ENCODE data around the gene ORMDL1.
"Not testable (repeated sequence)": the region's sequence is repeated elsewhere in the genome, so short reads cannot be mapped to it uniquely, and the experiment has no call there.

The ORMDL1 gene

DNA sequence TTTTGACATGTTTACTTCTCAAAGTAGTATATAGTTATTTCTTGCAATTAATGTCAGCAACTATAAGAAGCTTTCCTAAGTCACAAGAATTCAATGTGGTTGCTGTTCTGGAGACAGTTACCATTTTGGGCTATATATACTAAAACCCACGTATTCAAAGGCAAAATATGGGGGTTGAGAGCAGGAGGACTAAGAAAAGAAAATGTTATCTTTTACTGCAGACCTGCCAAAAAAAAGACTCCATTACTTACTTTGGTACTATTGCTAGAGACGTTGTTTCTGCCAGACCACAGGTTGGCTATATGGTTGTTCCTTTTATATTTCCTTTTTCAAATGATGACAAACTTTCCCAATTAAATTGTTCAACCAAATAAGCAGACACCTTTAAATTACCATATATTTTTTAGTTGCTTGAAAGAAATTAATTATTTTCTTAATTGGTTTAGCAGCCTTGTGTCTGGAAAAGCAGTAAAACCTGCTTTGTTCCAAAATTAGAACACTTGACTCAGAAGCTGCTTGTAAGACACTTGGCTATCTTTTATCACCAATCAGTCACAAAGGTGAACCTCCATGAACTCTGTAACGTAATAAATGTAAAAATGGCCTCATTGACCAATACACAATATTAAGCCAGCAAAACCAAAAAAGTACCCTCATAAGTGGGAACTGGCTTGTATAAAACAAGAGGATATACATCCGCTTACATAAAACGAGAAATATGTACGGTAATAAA is 13.4 kb downstream of the ORMDL1 start:
- DNase-seq (ENCODE audit: low read depth): no peak

DNA sequence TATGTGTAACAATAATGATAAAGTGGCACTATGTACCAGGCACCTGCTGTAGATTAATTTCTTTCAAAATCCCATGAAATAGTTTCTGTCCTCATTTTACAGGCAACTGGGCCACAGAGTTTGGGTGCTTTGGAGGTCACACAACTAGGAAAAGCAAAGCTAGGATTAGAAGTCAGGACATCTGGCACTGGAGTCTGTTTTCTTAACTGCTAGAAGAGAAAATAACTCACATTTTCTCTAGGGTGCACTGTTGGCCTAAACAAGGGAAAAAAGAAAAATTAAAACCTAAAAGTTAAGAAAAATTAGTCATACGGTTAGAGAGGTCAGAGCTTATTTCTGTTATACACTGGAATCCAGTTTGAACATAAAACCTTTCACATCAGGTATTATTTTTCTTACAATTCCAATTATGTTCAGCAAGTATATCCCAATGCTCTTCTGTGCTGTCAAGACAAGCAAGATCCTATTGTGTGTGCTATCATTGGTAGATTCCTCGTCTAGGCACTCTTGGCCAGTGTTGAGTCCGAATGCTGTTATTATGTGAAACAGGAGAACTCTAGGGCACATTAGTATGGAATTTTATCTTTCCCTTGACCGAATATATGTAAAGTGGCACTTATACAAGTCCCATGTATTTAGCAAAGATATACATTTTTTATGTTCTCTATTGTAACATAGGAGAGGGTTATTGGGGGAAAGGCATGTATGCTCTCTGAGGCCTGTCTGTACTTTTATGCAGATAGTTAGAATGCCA is 20.1 kb downstream of the ORMDL1 start:
- DNase-seq (ENCODE audit: low read depth): no peak

DNA sequence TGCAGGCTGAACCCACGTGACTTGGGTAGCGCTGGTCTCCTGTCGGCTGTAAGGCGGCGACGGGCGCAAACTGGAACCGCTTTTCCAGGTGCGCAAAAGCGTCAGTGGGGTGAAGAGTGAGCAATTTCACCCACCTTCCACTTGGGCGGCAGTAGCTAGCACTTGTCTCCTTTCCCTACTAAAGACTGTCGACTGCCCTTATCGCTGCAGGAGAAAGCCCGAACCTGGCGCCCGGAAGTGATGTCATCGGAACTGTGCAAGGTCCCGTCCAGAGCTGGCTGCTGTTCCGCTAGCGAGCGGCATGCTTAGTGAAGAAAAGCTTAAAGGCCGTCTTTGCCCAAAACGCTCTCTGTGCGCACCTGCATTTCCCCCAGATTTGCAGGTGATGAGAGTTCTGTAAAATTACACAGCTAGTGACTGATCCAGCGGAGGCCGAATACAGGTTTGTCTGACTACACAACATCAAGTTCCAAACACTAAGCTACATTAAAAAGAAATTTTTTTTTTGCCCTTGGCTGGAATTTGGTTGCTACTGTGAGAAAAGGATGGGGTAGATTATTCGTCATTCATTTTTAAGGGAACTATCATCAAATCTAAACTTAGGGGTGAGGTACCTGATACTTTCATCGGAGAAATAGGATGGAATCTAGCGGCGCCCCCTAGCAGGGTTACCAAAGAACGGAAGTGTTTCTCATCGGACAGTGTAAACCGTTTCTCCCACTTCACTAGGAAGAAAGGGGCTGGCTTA is 21.4 kb downstream of the ORMDL1 start, which contains the start of gene OSGEPL1:
Gene OSGEPL1 (minus strand): TSS at position 242 of the 748 bp plus-strand sequence. CDS start 1,152 bp downstream, outside the sequence.
- DNase-seq (ENCODE audit: low read depth): peak; percentile 87

DNA sequence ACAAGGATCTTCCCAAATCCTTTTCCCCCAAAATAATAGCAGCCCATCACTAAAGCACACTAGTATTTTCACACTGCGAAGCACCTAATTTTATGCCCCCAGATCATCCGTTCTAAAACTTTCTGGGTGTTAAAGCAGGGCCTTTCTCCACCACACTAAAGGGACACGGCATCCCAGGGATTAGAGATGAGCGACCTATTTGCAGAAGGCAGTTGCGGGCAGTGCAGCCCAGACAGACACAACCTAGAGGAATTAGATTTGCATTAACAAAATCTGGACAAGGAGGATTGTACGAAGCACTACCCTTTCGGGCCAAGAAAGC is 21.9 kb downstream of the ORMDL1 start:
- no peak for DNase-seq (ENCODE audit: low read depth)

DNA sequence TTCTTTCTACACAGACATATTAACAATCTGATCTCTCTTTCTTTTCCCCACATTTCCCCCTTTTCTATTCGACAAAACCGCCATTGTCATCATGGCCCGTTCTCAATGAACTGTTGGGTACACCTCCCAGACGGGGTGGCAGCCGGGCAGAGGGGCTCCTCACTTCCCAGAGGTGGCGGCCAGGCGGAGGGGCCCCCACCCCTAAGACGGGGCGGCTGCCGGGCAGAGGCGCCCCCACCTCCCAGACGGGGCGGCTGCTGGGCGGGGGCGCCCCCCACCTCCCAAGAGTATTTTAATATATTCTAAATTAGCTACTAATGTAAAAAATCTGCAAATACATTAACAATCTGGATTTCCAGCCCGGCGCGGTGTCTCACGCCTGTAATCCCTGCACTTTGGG is 24.0 kb downstream of the ORMDL1 start:
- not testable (repeated sequence) for DNase-seq (ENCODE audit: low read depth)

DNA sequence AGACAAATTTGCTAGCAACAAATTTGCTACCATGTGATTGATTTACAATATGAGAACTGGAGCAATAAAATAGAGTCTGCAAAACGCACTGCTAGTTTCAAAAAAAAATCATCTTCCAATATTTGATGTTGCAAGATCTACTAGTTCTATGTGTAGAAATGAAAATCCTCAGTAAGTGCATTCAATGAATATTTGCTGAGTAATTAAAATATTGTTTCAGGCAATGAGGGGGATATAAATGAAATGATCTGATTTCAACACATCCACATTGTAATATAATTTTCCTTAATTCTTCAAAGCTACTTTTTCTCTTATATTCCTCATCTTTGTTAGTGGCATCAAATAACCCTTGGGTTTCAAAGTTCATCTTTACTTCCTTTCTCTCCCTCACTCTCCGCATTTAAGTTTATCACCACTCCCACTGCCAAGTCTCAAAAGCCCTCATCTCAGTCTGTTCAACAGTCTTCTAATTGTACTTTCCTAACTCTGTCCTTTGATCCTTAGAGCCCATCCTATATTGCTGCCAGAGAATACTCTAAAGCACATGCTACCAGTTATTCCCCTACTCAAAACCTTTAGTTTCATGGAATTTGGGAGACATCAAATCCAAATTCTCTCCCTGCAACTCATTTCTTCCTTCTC is 27.7 kb downstream of the ORMDL1 start:
- DNase-seq (ENCODE audit: low read depth): no peak

DNA sequence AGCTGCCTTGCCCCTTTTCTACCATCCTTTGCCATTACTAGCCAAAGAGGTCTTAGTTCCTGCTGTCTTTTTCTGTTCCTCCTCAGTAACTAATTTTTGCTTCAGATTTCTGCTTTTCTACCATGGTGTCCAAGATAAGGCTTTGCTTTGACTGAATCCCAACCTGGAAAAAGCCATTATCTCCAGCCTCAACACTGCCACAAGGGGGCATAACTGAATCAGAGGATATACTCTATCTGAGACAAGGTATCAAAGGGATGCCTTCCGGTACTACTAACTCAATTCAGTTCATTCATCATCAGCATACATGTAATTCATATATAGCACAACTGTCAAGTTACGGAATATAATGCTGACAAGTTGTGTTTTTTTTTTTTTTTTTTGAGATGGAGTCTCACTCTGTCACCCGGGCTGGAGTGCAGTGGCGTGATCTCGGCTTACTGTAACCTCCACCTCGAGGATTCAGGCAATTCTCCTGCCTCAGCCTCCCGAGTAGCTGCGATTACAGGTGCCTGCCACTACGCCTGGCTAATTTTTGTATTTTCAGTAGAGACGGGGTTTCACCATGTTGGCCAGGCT is 33.0 kb downstream of the ORMDL1 start:
- peak; percentile 29 for DNase-seq (ENCODE audit: low read depth)

DNA sequence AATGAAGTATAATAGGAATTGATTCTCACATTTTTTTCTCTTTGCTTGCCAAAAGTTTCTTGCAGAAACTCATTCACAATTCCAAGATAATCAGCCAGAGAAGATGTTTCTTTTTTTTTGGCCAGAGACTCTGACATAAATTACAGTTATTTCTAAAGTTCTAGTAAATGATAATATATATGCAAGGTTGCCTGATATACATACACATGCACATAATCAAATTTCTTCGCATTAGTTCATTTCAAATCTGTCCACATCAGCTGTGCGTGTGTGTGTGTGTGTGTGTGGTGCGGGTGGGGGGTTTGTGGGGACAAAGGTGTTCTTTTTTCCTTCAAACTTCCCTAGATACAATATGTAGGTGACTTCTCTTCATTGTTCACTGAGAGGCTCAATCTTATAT is 54.7 kb downstream of the ORMDL1 start:
- no peak for DNase-seq (ENCODE audit: low read depth)

DNA sequence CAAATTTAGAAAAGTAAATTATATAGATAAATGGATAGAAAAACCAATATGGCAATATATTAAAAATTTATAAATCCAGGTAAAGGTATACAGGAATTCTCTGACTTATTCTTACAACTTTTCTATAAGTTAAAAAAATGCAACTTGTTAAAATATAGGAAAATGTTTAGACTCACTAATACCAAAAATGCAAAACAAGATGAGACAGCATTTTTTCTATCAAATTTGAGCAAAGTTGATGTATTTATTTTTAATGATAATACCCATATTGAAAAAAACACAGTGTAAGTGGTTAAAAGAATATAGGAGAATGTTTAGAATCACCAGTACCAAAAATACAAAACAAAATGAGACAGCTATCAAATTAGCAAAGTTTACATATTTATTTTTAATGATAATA is 57.3 kb downstream of the ORMDL1 start:
- DNase-seq (ENCODE audit: low read depth): no peak

DNA sequence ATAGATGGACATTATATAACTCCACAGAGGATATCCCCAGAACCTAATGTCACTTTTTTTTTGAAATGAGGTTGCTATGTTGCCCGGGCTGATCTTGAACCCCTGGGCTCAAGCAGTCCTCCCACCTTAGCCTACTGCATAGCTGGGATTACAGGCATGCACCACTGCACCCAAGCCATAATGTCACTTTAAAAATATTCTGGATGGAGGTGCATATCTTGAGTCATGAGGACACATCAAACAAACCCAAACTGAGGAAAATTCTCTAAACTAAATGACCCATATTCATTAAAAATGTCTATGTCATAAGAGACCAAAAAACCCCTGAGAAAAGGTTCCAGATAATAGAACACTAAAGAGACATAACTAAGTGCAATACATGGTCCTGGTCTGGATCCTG is 57.9 kb downstream of the ORMDL1 start:
- DNase-seq (ENCODE audit: low read depth): no peak

DNA sequence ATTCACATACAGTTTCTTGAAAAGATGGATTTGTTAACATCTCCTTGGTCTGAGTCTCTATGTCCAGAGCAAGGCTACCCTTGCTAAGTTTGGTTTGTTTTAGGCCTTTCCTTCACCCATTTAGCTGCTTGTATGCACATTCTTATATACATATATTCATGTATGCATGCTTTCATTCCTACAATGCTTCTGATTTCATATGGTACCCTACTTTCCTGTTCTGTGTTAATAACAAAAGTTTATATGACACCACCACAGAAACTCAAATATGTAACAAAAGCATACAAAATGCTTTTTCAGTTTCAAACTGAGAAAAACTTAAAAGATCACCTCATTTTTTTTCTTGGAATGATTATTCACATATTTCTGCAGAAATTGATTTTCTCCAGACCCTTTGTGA is 60.9 kb downstream of the ORMDL1 start:
- DNase-seq (ENCODE audit: low read depth): no peak

All from activated T-cell treated with anti-CD3 and anti-CD28 coated beads for 24 hours (primary cell).